Upper lobe of left lung (tissue), 4 donors: ENCODE data around the gene STOM.

ENCODE experiments used
- EP300 ChIP-seq, 4 donors: sonication (generic); formaldehyde crosslinking; IDR thresholded peaks; one replicate each; pipeline ENCODE4 v1.5.1; 2017; ENCODE audit warnings: antibody characterized with exemption in 4 of 4, control low read depth in 2 of 4
- POLR2A ChIP-seq, 4 donors: fragments of 450-650 bp; IDR thresholded peaks; one replicate each; pipeline ENCODE4 v1.5.1; 2016 to 2017; ENCODE audit warnings: antibody characterized with exemption in 4 of 4, mild to moderate bottlenecking in 2 of 4
- POLR2AphosphoS5 ChIP-seq, 2 donors: sonication (generic); formaldehyde crosslinking; IDR thresholded peaks; one replicate each; pipeline ENCODE4 v1.5.1; 2017; ENCODE audit warnings: antibody characterized with exemption in 2 of 2
- TF ChIP-seq, protein P1 (sequence below), 6 experiments: fragments of 450-650 bp in 4 of 6; fragments of 200-600 bp in 2 of 6; sonication (generic) in 2 of 6; IDR thresholded peaks; one replicate each; pipeline ENCODE4 v1.5.1; 2016 to 2019; ENCODE audit warnings: antibody characterized with exemption in 6 of 6

DNA sequence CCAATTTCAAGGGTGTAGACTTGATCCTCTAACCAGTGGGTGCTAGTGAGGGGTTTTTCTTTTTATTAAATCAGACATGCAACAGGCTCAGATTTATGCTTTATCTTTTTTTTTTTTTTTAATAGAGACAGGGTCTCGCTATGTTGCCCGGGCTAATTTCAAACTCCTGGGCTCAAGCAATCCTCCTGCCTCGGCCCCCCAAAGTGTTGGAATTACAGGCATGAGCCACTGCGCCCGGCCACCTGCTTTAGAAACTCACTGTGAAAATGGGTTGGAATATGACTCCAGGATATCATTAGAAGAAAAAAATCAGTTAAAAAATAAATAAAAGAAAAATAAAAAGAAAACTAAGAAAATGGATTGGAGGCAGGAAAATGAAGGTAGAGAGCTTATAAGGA lies 50.7 kb downstream of the STOM start:
- TF ChIP-seq, protein P1, sequence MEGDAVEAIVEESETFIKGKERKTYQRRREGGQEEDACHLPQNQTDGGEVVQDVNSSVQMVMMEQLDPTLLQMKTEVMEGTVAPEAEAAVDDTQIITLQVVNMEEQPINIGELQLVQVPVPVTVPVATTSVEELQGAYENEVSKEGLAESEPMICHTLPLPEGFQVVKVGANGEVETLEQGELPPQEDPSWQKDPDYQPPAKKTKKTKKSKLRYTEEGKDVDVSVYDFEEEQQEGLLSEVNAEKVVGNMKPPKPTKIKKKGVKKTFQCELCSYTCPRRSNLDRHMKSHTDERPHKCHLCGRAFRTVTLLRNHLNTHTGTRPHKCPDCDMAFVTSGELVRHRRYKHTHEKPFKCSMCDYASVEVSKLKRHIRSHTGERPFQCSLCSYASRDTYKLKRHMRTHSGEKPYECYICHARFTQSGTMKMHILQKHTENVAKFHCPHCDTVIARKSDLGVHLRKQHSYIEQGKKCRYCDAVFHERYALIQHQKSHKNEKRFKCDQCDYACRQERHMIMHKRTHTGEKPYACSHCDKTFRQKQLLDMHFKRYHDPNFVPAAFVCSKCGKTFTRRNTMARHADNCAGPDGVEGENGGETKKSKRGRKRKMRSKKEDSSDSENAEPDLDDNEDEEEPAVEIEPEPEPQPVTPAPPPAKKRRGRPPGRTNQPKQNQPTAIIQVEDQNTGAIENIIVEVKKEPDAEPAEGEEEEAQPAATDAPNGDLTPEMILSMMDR (IDR thresholded peaks at IDR 0.05): no peak
- TF ChIP-seq POLR2A (IDR thresholded peaks at IDR 0.05) (no peak), POLR2AphosphoS5 (IDR thresholded peaks at IDR 0.05) (no peak), EP300 (IDR thresholded peaks at IDR 0.05) (no peak)
